ENCODE results near the gene ACCSL.

DNA sequence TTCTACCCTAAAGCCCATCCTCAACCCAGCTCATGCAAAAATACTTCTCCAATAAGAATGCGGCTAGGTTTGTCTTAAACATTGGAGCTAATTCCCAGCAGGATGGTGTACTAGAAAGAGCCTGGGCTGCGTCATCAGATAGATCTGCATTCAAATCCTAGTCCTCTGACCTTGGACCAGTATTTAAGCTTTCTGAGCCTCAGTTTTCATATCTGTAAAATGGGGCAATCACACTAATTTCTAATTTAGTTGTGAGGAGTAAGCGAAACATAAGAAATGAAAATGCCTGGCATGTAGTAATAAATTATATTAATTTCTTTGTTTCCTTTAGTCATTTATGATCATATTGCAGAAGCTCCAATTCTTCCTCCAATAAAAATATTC, 32.2 kb upstream of the ACCSL start:
- TF ChIP-seq POLR2A (IDR thresholded peaks at IDR 0.05; ENCODE audit: low read length) (no peak), GATA1 (IDR thresholded peaks at IDR 0.05; ENCODE audit: low read depth, low read length) (no peak)

Measured in erythroblast (primary cell).